Stimulated activated CD4-positive, alpha-beta T cell treated with anti-CD3 and anti-CD28 coated beads, TNF-alpha, amount 100 ng/mL, for 4 hours (primary cell): ENCODE results near the gene CACNA2D3.
"Not testable (repeated sequence)": the region's sequence is repeated elsewhere in the genome, so short reads cannot be mapped to it uniquely, and the experiment has no call there.

Experiments used
- DNase-seq, 3 experiments: peaks; one replicate each; pipeline ENCODE4 v3.0.0-alpha.2; 2020; ENCODE audit warnings: low read depth in 3 of 3

The CACNA2D3 gene

DNA sequence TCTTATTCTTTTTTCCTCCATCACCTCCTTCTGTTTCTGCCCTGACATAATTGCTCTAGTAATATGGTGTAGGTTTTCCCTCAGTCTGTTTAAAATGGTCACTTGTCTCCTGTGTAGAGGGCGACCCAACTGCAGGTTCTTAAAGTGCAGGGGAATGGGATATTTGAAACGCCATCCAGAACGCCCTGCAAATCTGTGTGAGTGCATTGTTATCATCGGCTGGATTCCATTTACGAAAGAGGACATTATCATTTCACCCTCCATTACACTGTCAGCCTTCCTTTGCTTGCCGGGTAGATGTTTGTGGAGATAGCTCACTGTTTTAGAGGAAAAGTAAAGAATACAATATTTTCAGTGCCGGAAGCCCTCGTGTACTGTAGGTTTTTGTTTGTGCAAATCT lies 451.5 kb downstream of the CACNA2D3 start:
- no peak for DNase-seq

GRCh38 chr3:54574906-54575617 lies 452.7 kb downstream of the CACNA2D3 start:
- DNase-seq = no peak

DNA sequence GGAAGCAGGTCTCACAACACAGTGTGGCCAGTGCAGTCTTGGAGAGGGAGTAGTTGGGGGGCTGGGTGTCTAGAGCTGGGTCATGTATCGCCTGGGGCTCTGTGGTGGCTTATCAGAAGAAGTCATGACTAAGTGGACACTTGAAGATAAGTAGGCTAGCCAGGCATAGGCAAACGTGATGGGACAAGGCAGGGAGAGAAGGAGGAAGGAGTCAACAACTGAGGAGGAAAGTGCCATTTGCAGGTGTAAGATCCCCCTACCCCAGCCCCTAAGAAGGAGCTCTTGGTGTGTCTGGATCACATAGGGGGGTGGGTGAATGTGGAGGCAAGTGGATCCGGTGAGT lies 453.2 kb downstream of the CACNA2D3 start:
- DNase-seq = no peak

DNA sequence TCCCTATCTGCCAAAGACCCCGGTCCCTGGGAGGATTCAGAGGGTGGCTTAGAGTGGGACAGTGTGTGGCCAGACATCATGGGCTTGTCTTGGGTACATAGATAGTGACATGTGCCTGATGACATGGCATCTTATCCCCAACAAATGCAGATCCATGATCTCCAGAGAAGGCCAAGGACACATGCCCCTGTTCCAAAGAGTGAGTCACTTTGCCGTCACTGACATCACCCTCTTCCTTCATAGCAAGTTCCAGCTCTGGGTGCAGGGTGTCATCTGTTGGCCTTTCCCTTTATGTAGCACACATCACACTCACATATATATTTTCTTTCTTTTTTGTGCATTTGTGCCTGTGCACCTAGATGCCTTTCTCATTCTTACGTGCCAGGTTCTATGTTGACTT lies 455.0 kb downstream of the CACNA2D3 start:
- no peak for DNase-seq

- DNase-seq = no peak
Measured at GRCh38 chr3:54578417-54578816, 456.1 kb downstream of the CACNA2D3 start.

DNA sequence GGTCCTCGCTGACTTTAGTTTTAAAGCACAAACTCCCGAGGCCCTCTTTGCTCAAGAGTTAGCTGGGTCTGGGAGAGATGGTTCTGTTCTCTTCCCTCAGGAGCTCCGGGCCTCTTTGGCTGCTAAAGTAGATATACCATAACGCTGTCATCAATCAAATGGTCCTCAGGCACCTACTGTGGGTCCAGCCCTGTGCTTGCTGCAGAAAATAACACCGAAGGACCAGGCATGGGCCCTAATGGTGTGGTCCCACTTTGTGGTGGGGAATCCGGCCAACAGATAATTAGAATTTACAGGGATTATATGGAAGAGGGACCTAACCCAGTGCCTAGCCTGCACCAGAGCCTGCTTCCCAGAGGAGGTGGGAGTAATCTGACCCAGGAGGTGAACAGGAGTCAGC lies 458.1 kb downstream of the CACNA2D3 start:
- DNase-seq = no peak

DNA sequence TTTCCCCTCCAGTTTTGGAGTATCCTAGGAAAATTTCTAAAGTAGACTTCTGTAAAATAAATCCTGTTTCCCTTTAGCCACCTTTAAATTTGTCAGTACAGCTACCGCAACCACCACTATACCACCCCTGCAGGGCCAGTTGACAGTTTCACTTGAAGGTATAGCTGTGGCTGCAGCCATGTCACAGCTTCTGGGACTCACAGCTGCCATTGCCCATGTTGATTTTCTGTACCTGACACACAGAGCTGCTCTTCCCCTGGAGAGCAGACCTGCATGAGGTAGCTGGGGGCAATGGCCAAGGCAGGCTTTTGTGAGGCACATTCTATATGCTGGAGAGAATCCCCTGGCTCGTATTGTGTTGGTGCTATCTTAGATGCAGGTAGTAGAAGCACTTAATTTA lies 460.1 kb downstream of the CACNA2D3 start:
- DNase-seq = no peak

DNA sequence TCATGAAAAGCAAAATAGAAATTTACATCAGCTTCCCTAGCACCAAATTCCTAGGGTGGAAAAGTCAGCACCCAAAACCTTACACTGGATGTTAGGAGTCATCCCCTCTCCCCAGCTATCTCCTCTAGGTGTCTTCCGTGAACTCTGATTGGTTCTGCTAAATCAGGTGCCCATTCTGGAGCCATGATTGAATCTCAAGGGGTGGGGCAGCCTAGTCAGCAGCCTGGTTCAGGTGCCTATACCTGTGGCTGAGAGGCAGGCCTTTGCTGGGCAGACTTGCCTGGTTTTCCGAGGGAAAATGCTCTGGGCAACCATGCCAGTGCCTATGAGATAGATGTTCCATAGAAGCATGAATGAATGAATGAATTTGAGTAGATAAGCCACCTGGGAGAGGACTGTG lies 468.8 kb downstream of the CACNA2D3 start:
- DNase-seq = no peak

GRCh38 chr3:54593653-54594052 lies 471.3 kb downstream of the CACNA2D3 start:
- no peak for DNase-seq

DNA sequence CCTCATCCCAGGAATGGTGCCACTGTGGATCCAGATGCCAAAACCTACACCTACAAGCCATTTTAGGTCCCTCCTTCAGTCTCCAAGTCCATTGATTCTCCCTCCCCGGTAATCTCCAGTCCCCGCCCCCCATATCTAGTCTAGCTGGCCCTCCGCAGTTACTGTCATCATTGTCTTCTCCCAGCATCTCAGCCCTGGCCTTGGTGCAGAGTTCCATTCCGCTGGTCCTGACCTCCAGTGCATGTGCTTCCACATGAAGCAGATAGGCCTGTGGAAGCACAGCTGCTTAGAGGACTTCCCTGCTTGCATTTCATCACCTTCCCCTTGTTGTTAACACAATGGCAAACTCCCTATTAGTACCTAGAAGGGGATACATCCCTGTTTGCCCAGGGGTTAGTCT lies 473.7 kb downstream of the CACNA2D3 start:
- no peak for DNase-seq

GRCh38 chr3:54599716-54600115 lies 477.4 kb downstream of the CACNA2D3 start:
- DNase-seq = no peak

DNA sequence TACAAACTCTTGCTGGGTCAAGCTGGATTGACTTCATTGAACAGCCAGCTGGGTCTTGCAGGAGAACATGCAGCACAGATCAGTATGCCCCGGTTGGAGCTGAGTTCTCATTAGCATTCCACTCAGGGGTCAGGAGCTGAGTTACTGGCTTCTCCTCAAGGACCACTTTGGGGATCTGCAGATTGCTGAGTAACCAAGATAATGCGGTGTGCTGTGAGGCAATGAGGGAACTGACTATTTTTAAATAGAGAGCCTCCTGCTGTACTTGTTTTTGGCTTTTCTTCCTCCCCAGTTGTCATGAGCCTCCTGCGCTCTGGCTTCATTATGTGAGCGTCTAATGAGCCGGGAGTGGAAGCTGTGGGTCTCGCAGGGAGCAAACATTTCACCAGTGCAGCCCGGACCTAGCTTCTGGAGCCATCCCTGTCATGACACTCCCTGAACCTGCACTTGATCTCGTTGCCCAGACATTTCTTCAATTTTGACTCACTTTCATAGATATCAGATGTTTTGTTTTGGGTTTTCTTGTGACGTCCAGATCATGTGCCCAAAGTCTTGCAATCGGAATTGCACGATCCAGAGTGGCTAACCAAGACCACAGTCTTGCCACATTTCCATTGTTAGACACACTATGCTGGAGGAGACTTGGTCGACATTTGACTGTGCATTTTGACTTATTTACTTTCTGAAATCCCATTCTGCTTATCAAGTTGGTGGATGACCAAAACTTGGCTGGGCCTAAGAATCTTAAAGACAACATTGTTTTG lies 478.3 kb downstream of the CACNA2D3 start:
- no peak for DNase-seq

DNA sequence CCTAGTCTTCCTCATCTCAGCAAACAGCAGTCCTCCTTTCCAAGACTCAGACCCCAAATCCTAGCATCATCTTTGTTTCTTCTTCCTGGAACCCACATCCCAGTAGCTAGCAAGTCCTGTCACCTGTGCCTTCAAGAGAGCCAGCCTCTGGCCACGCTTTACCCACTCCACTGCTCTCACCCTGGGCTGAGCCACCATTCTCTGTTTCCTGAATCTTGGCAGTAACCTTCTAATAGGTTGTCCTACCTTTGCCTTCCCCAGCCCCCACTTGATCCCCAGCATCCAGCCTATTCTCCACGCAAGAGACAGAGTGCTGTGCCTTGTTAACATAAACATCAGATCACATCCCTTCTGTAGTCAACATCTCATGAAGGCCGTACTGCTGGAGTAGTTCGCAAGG lies 482.1 kb downstream of the CACNA2D3 start:
- no peak for DNase-seq

DNA sequence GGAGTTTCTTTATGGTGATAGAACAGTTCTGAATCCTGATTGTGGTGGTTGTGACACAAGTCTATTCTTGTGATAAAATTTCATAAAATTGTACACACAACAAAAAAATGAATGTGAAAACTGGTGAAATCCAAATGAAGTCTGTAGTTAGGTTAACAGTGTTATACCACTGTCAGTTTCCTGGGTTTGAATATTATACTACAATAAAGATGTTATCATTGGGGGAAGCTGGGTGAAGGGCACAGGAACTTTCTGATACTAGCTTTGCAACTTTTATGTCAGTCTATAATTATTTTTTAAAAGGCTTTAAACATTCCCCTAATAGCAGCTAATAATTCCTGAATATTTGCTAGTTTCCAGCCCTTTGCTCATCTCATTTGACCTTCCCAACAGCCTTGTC lies 485.7 kb downstream of the CACNA2D3 start:
- no peak for DNase-seq

DNA sequence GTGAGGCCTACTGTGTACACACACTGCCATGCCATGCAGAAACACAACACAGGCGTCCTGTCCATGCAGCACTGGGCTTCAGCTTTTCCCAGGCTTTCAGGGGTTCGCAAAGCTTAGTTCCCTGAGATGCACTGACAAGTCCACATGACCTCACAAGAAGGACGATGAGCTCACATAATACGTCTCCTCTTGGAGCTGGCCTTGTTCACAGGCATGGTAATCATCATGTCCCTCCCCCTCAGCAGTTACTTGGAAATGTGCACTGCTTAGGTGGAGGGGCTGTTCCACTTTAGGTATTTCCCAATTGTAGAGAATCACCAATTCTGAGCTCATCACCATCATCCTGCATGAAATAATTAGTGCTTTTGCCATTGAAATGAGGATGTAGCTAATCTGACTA lies 496.7 kb downstream of the CACNA2D3 start:
- DNase-seq = no peak

DNA sequence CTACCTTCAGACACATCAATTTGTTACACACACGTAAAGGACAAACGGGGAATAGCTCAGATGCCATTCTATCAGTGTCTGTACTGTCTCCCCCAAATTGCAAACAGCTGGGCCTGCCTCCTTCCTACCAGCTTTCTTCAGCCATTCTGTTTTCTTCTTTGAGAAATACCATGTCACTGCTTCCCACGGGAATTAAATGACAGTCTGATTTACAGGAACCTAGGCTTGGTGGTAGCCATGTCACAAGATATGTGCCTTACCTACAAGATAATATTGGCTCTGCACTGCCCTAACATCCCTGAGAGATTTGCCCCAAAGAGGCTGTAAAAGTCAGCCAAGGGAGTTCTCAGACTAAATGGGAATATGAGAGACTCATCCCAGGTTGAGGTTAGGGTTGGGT lies 497.2 kb downstream of the CACNA2D3 start:
- DNase-seq = no peak

- DNase-seq = no peak
Measured at GRCh38 chr3:54621184-54621583, 498.8 kb downstream of the CACNA2D3 start.

- no peak for DNase-seq
Measured at GRCh38 chr3:54622678-54623077, 500.3 kb downstream of the CACNA2D3 start.

DNA sequence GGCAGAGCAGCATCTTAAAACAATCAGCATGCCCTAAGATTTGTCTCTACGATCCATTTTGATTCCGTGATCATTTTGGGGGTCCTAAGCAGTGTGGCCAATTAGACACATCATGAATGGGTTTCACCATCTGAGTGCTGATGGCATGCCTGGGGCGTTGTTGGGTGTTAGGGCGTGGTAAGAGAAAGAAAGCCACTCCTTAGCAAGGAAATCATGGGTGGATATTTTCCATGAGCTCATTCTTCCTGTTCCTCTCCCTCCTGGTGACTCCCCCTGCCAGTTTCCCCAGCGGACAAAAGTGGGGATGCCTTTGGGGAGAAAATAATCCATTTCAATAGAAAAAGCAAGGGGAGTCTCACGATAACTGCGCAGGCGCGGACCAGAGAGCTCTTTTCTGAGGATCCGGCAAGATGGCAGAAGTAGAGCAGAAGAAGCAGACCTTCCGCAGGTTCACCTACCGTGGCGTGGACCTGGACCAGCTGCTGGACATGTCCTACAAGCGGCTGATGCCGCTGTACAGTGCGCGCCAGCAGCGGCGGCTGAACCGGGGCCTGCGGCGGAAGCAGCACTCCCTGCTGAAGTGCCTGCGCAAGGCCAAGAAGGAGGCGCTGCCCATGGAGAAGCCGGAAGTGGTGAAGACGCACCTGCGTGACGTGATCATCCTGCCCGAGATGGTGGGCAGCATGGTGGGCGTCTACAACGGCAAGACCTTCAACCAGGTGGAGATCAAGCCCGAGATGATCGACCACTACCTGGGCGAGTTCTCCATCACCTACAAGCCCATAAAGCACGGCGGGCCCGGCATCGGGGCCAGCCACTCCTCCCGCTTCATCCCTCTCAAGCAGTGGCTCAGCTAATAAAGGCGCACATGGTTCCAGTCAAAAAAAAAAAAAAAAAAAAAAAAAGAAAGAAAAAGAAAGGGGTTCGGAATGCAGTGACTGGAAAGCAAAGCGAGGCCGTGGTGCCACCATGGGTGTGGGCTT lies 503.7 kb downstream of the CACNA2D3 start:
- no peak for DNase-seq

GRCh38 chr3:54628888-54629441 lies 506.6 kb downstream of the CACNA2D3 start:
- no peak for DNase-seq

DNA sequence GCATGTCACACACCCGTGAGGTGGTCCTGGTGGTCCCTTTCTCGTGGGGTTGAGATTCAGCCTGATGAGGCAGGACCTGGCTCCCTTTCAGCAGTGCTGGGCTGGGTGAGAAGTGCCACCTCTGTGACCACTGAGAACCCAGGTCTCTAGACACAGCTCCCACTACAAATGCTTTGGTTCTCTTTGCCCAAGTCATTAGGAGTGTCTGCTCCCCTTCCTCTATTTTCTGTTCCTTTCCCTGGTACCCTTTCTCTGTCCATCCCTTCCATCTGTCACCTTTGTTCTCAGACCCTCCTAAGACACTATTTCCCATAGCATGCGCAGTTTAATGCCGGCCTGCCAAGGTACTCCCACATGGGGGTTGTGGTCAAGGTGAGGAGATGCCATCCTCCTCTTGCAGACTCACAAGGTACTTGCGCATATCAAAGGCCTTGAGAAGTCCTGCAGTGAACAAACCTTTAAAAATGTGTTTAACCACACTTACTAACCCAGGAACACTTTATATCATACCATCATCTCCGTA lies 507.8 kb downstream of the CACNA2D3 start:
- no peak for DNase-seq

DNA sequence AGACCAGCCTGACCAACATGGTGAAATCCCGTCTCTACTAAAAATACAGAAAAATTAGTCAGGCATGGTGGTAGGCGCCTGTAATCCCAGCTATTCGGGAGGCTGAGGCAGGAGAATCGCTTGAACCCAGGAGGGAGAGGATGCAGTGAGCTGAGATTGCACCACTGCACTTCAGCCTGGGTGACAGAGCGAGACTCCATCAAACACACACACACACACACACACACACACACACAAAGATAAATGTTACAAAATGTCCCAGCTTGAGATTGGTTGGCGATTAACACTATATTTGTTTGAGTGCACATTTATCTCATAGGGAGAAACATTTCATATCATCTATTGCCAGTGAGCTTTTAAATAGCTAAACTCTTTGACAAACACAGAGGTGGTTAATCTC lies 508.6 kb downstream of the CACNA2D3 start:
- not testable (repeated sequence) for DNase-seq
